Lung (tissue), 12 donors: ENCODE measurements around the gene DOCK7. TPM values are rescaled to one million over a fixed set of nuclear protein-coding genes. Genes with fewer than 3 reads are reported as not detected.
A peak's percentile ranks its signal among the peaks of the same experiment; 100 is the strongest.

Source experiments
- ATAC-seq: fragments of 200-7000 bp; cut with Tn5 transposase; one replicate; pipeline ENCODE4 v1.9.1; 2020; ENCODE audit warnings: moderate number of reproducible peaks; ENCODE audit not compliant: insufficient read depth, low FRiP score
- DNase-seq, 3 donors: peaks; one replicate each; pipeline ENCODE4 v3.0.0-alpha.2; 2013 to 2017
- H3K27ac ChIP-seq, 2 donors: one replicate each; pipeline ENCODE4 v1.5.1; 2013; ENCODE audit warnings: mild to moderate bottlenecking in 2 of 2, moderate library complexity in 2 of 2, control low read depth in 1 of 2, inconsistent platforms in 1 of 2, low read depth in 1 of 2, low read length in 1 of 2
- H3K27me3 ChIP-seq, 3 donors: one replicate each; pipeline ENCODE4 v1.5.1; 2013; ENCODE audit warnings: low read length in 2 of 3; ENCODE audit not compliant: control insufficient read depth in 3 of 3, insufficient read depth in 3 of 3
- H3K36me3 ChIP-seq, 4 donors: one replicate each; pipeline ENCODE4 v1.5.1; 2013; ENCODE audit warnings: low read length in 4 of 4, mild to moderate bottlenecking in 1 of 4, moderate library complexity in 1 of 4; ENCODE audit not compliant: control insufficient read depth in 4 of 4, insufficient read depth in 4 of 4
- H3K4me1 ChIP-seq, 5 donors: one replicate each; pipeline ENCODE4 v1.5.1; 2013; ENCODE audit warnings: low read length in 5 of 5, mild to moderate bottlenecking in 2 of 5, moderate library complexity in 1 of 5; ENCODE audit not compliant: control insufficient read depth in 5 of 5, insufficient read depth in 5 of 5
- H3K4me3 ChIP-seq: one replicate; pipeline ENCODE4 v1.5.1; 2013; ENCODE audit warnings: mild to moderate bottlenecking, control low read depth, moderate library complexity
- H3K9ac ChIP-seq, 2 donors: one replicate each; pipeline ENCODE4 v1.5.1; 2013; ENCODE audit warnings: low read length in 2 of 2, control low read depth in 1 of 2; ENCODE audit not compliant: insufficient read depth in 1 of 2
- H3K9me3 ChIP-seq, 4 donors: one replicate each; pipeline ENCODE4 v1.5.1; 2013; ENCODE audit warnings: low read length in 3 of 4, mild to moderate bottlenecking in 1 of 4, moderate library complexity in 1 of 4; ENCODE audit not compliant: control insufficient read depth in 4 of 4, insufficient read depth in 3 of 4
- CTCF ChIP-seq: IDR thresholded peaks from 2 replicates; pipeline ENCODE4 v1.5.1; 2012; ENCODE audit warnings: mild to moderate bottlenecking; ENCODE audit errors: control extremely low read depth, extremely low read depth
- WGBS, 2 donors: extraction: QIAGEN DNeasy Blood & Tissue Kit; methylation state at CpG; one replicate each; pipeline ENCODE4 v1.1.7; 2013; 5-methylcytosine and 5-hydroxymethylcytosine counted together
- polyA plus RNA-seq, 2 donors: library from polyadenylated mRNA; stranded (reverse); fragments of 200-250 nt; gene quantifications; one replicate each; pipeline ENCODE4 v1.2.1, GENCODE V29; 2013
- total RNA-seq, 2 donors: library from RNA; depleted of rRNA in 1 of 2; stranded (reverse); fragments of >200 nt in 1 of 2; gene quantifications; one replicate each; pipeline ENCODE4 v1.2.1, GENCODE V29; 2014 to 2021
- donor health status: control.
- donor health status: control.
- donor health status: Bipolar disorder and iron deficiency.
- donor health status: healthy.
- donor health status: DM: yes; HTN: yes; CAD: no.

DOCK7 gene
- total and polyA plus RNA-seq, 4 donors = 3.4 to 111 (median 20.2) TPM

GRCh38 chr1:62439652-62440371, 248.4 kb downstream of the DOCK7 start:
- no peak for ATAC-seq
- WGBS, 2 donors = 67 to 85% methylated on average over 4 of the region's 4 CpGs
- no peak for TF ChIP-seq CTCF
- Histone ChIP-seq H3K4me1 (peaks cover 0 to 24% (median 4%) of the 10 kb centered on the region in 5 donors), H3K27ac (no peak overlapping the region), H3K27me3 (no peaks in the 10 kb centered on the region), H3K4me3 (no peak overlapping the region), H3K9ac (no peak overlapping the region), H3K9me3 (no peaks in the 10 kb centered on the region), H3K36me3 (peaks cover 2 to 30% (median 12%) of the 10 kb centered on the region in 4 donors)
- DNase-seq = peak in 2 of 3 donors; percentile 15 to 49

- Histone ChIP-seq H3K9ac (peak overlapping the region; percentile 48 to 77), H3K36me3 (peaks cover 2 to 21% (median 12%) of the 10 kb centered on the region in 4 donors), H3K4me1 (peaks cover 0 to 24% (median 4%) of the 10 kb centered on the region in 5 donors), H3K4me3 (no peak overlapping the region), H3K9me3 (no peaks in the 10 kb centered on the region), H3K27me3 (no peaks in the 10 kb centered on the region), H3K27ac (no peak overlapping the region)
- 1 to 2% methylated on average over 7 of the region's 7 CpGs for WGBS, 2 donors
- TF ChIP-seq CTCF = no peak
- ATAC-seq = no peak
- DNase-seq = peak in 2 of 3 donors; percentile 17 to 24
Measured at GRCh38 chr1:62438163-62438562, 250.0 kb downstream of the DOCK7 start.

- peak in 2 of 3 donors; percentile 28 to 46 for DNase-seq
- peak overlapping the region; percentile 92 for H3K4me3 ChIP-seq
- 1% methylated on average over 50 to 68 of the region's 68 CpGs for WGBS, 2 donors
- peak overlapping the region; percentile 48 to 87 for H3K9ac ChIP-seq
- H3K27me3 ChIP-seq = no peaks in the 10 kb centered on the region
- TF ChIP-seq CTCF = no peak
- no peak for ATAC-seq
- H3K9me3 ChIP-seq = no peaks in the 10 kb centered on the region
- H3K4me1 ChIP-seq = peaks cover 0 to 24% (median 4%) of the 10 kb centered on the region in 5 donors
- peak overlapping the region; percentile 97 to 100 for H3K27ac ChIP-seq
- H3K36me3 ChIP-seq = peaks cover 0 to 15% (median 8%) of the 10 kb centered on the region in 4 donors
Measured at GRCh38 chr1:62437273-62437940, 250.8 kb downstream of the DOCK7 start.
